ENCODE data around the gene ACAA1.

The ACAA1 gene

GRCh38 chr3:38118421-38119247 is 18.3 kb downstream of the ACAA1 start:
- DNase-seq: no peak

- DNase-seq: no peak
Observed at GRCh38 chr3:38117748-38118420, 19.0 kb downstream of the ACAA1 start.

GRCh38 chr3:38117163-38117716 is 19.7 kb downstream of the ACAA1 start:
- DNase-seq: no peak

GRCh38 chr3:38116471-38117162 is 20.3 kb downstream of the ACAA1 start:
- no peak for DNase-seq

GRCh38 chr3:38115645-38116427 is 21.1 kb downstream of the ACAA1 start:
- DNase-seq: no peak

- no peak for DNase-seq
Observed at GRCh38 chr3:38114875-38115644, 21.9 kb downstream of the ACAA1 start.

- DNase-seq: no peak
Observed at GRCh38 chr3:38114052-38114874, 22.7 kb downstream of the ACAA1 start.

GRCh38 chr3:38112378-38112761 is 24.6 kb downstream of the ACAA1 start:
- DNase-seq: no peak

GRCh38 chr3:38111696-38112377 is 25.1 kb downstream of the ACAA1 start:
- no peak for DNase-seq

- no peak for DNase-seq
Observed at GRCh38 chr3:38111201-38111600, 25.7 kb downstream of the ACAA1 start.

- DNase-seq: no peak
Observed at GRCh38 chr3:38110314-38111050, 26.4 kb downstream of the ACAA1 start.

GRCh38 chr3:38109580-38110313 is 27.2 kb downstream of the ACAA1 start:
- DNase-seq: no peak

GRCh38 chr3:38108649-38109579 is 28.0 kb downstream of the ACAA1 start:
- DNase-seq: no peak

- DNase-seq: no peak
Observed at GRCh38 chr3:38107911-38108648, 28.8 kb downstream of the ACAA1 start.

- no peak for DNase-seq
Observed at GRCh38 chr3:38105525-38105924, 31.4 kb downstream of the ACAA1 start.

- DNase-seq: no peak
Observed at GRCh38 chr3:38102444-38102814, 34.5 kb downstream of the ACAA1 start.

Measured in activated gamma-delta T cell (primary cell).